ENCODE data around the gene ZNF668. TPM values are rescaled to one million over a fixed set of nuclear protein-coding genes. Genes with fewer than 3 reads are reported as not detected.

Gene ZNF668
- total and polyA plus RNA-seq, 2 donors: 4.3 to 7.1 TPM

GRCh38 chr16:31090540-31090939, 16.5 kb upstream of the ZNF668 start:
- H3K4me1 ChIP-seq (ENCODE audit: control insufficient read depth in 2 of 2, insufficient read depth in 2 of 2, low read length in 2 of 2): peaks cover 10 to 15% of the 10 kb centered on the region in 2 donors
- no peak overlapping the region for H3K4me3 ChIP-seq (ENCODE audit: low read length in 2 of 2)
- peaks cover 36 to 42% of the 10 kb centered on the region in 2 donors for H3K36me3 ChIP-seq (ENCODE audit: control insufficient read depth in 2 of 2, insufficient read depth in 2 of 2, low read length in 1 of 2)
- 98% methylated on average over 2 of the region's 2 CpGs for WGBS
- no peaks in the 10 kb centered on the region for H3K27me3 ChIP-seq (ENCODE audit: control insufficient read depth in 2 of 2, insufficient read depth in 1 of 2, low read length in 1 of 2)
- peaks cover 0 to 4% of the 10 kb centered on the region in 2 donors for H3K9me3 ChIP-seq (ENCODE audit: control insufficient read depth in 2 of 2, insufficient read depth in 1 of 2, low read length in 1 of 2)
- H3K27ac ChIP-seq (ENCODE audit: low read depth in 1 of 2, low read length in 1 of 2): no peak overlapping the region
- no peak for DNase-seq (ENCODE audit: low read depth in 6 of 9, low spot score in 9 of 9)

- H3K4me1 ChIP-seq (ENCODE audit: control insufficient read depth in 2 of 2, insufficient read depth in 2 of 2, low read length in 2 of 2): peaks cover 10% of the 10 kb centered on the region in 2 donors
- H3K27me3 ChIP-seq (ENCODE audit: control insufficient read depth in 2 of 2, insufficient read depth in 1 of 2, low read length in 1 of 2): no peaks in the 10 kb centered on the region
- no peak for DNase-seq (ENCODE audit: low read depth in 6 of 9, low spot score in 9 of 9)
- no peaks in the 10 kb centered on the region for H3K9me3 ChIP-seq (ENCODE audit: control insufficient read depth in 2 of 2, insufficient read depth in 1 of 2, low read length in 1 of 2)
- no peak overlapping the region for H3K4me3 ChIP-seq (ENCODE audit: low read length in 2 of 2)
- H3K36me3 ChIP-seq (ENCODE audit: control insufficient read depth in 2 of 2, insufficient read depth in 2 of 2, low read length in 1 of 2): peaks cover 38 to 53% of the 10 kb centered on the region in 2 donors
- no peak overlapping the region for H3K27ac ChIP-seq (ENCODE audit: low read depth in 1 of 2, low read length in 1 of 2)
- 90% methylated on average over 8 of the region's 8 CpGs for WGBS
These were observed 15.2 kb upstream of the ZNF668 start for GRCh38 chr16:31089199-31089598.

GRCh38 chr16:31088459-31089183, 14.6 kb upstream of the ZNF668 start, which contains the start of gene PRSS53:
PRSS53 (minus strand) TSS chr16:31088943; CDS start chr16:31088809, 134 bp downstream.
- WGBS: 97% methylated on average over 15 of the region's 15 CpGs
- H3K4me3 ChIP-seq (ENCODE audit: low read length in 2 of 2): no peak within 1 kb of the TSS
- peaks cover 38 to 59% of the 10 kb centered on the region in 2 donors for H3K36me3 ChIP-seq (ENCODE audit: control insufficient read depth in 2 of 2, insufficient read depth in 2 of 2, low read length in 1 of 2)
- H3K27me3 ChIP-seq (ENCODE audit: control insufficient read depth in 2 of 2, insufficient read depth in 1 of 2, low read length in 1 of 2): no peaks in the 10 kb centered on the region
- H3K9me3 ChIP-seq (ENCODE audit: control insufficient read depth in 2 of 2, insufficient read depth in 1 of 2, low read length in 1 of 2): no peaks in the 10 kb centered on the region
- peaks cover 4 to 5% of the 10 kb centered on the region in 2 donors for H3K4me1 ChIP-seq (ENCODE audit: control insufficient read depth in 2 of 2, insufficient read depth in 2 of 2, low read length in 2 of 2)
- no peak for DNase-seq (ENCODE audit: low read depth in 6 of 9, low spot score in 9 of 9)
- no peak within 1 kb of the TSS for H3K27ac ChIP-seq (ENCODE audit: low read depth in 1 of 2, low read length in 1 of 2)

GRCh38 chr16:31087971-31088370, 13.9 kb upstream of the ZNF668 start:
- H3K4me3 ChIP-seq (ENCODE audit: low read length in 2 of 2): no peak overlapping the region
- no peaks in the 10 kb centered on the region for H3K27me3 ChIP-seq (ENCODE audit: control insufficient read depth in 2 of 2, insufficient read depth in 1 of 2, low read length in 1 of 2)
- H3K4me1 ChIP-seq (ENCODE audit: control insufficient read depth in 2 of 2, insufficient read depth in 2 of 2, low read length in 2 of 2): no peaks in the 10 kb centered on the region
- DNase-seq (ENCODE audit: low read depth in 6 of 9, low spot score in 9 of 9): no peak
- H3K27ac ChIP-seq (ENCODE audit: low read depth in 1 of 2, low read length in 1 of 2): no peak overlapping the region
- no peaks in the 10 kb centered on the region for H3K9me3 ChIP-seq (ENCODE audit: control insufficient read depth in 2 of 2, insufficient read depth in 1 of 2, low read length in 1 of 2)
- WGBS: 99% methylated on average over 5 of the region's 5 CpGs
- peaks cover 38 to 63% of the 10 kb centered on the region in 2 donors for H3K36me3 ChIP-seq (ENCODE audit: control insufficient read depth in 2 of 2, insufficient read depth in 2 of 2, low read length in 1 of 2)

GRCh38 chr16:31087481-31087880, 13.4 kb upstream of the ZNF668 start:
- Histone ChIP-seq H3K27ac (ENCODE audit: low read depth in 1 of 2, low read length in 1 of 2) (no peak overlapping the region), H3K4me3 (ENCODE audit: low read length in 2 of 2) (no peak overlapping the region), H3K27me3 (ENCODE audit: control insufficient read depth in 2 of 2, insufficient read depth in 1 of 2, low read length in 1 of 2) (no peaks in the 10 kb centered on the region), H3K4me1 (ENCODE audit: control insufficient read depth in 2 of 2, insufficient read depth in 2 of 2, low read length in 2 of 2) (no peaks in the 10 kb centered on the region), H3K9me3 (ENCODE audit: control insufficient read depth in 2 of 2, insufficient read depth in 1 of 2, low read length in 1 of 2) (no peaks in the 10 kb centered on the region), H3K36me3 (ENCODE audit: control insufficient read depth in 2 of 2, insufficient read depth in 2 of 2, low read length in 1 of 2) (peaks cover 43 to 61% of the 10 kb centered on the region in 2 donors)
- no peak for DNase-seq (ENCODE audit: low read depth in 6 of 9, low spot score in 9 of 9)
- WGBS: 97% methylated on average over 8 of the region's 8 CpGs

GRCh38 chr16:31086629-31086906, 12.5 kb upstream of the ZNF668 start:
- Histone ChIP-seq H3K4me3 (ENCODE audit: low read length in 2 of 2) (no peak overlapping the region), H3K27ac (ENCODE audit: low read depth in 1 of 2, low read length in 1 of 2) (no peak overlapping the region), H3K27me3 (ENCODE audit: control insufficient read depth in 2 of 2, insufficient read depth in 1 of 2, low read length in 1 of 2) (no peaks in the 10 kb centered on the region), H3K4me1 (ENCODE audit: control insufficient read depth in 2 of 2, insufficient read depth in 2 of 2, low read length in 2 of 2) (no peaks in the 10 kb centered on the region), H3K9me3 (ENCODE audit: control insufficient read depth in 2 of 2, insufficient read depth in 1 of 2, low read length in 1 of 2) (no peaks in the 10 kb centered on the region), H3K36me3 (ENCODE audit: control insufficient read depth in 2 of 2, insufficient read depth in 2 of 2, low read length in 1 of 2) (peaks cover 49 to 66% of the 10 kb centered on the region in 2 donors)
- WGBS: 94% methylated on average over 6 of the region's 6 CpGs
- DNase-seq (ENCODE audit: low read depth in 6 of 9, low spot score in 9 of 9): no peak

- H3K27me3 ChIP-seq (ENCODE audit: control insufficient read depth in 2 of 2, insufficient read depth in 1 of 2, low read length in 1 of 2): no peaks in the 10 kb centered on the region
- H3K4me1 ChIP-seq (ENCODE audit: control insufficient read depth in 2 of 2, insufficient read depth in 2 of 2, low read length in 2 of 2): no peaks in the 10 kb centered on the region
- H3K4me3 ChIP-seq (ENCODE audit: low read length in 2 of 2): no peak overlapping the region
- peaks cover 49 to 69% of the 10 kb centered on the region in 2 donors for H3K36me3 ChIP-seq (ENCODE audit: control insufficient read depth in 2 of 2, insufficient read depth in 2 of 2, low read length in 1 of 2)
- no peak overlapping the region for H3K27ac ChIP-seq (ENCODE audit: low read depth in 1 of 2, low read length in 1 of 2)
- H3K9me3 ChIP-seq (ENCODE audit: control insufficient read depth in 2 of 2, insufficient read depth in 1 of 2, low read length in 1 of 2): no peaks in the 10 kb centered on the region
- DNase-seq (ENCODE audit: low read depth in 6 of 9, low spot score in 9 of 9): no peak
- WGBS: 97% methylated on average over 18 of the region's 18 CpGs
These were observed 12.0 kb upstream of the ZNF668 start for GRCh38 chr16:31085873-31086628.

- H3K27ac ChIP-seq (ENCODE audit: low read depth in 1 of 2, low read length in 1 of 2): no peak overlapping the region
- no peaks in the 10 kb centered on the region for H3K9me3 ChIP-seq (ENCODE audit: control insufficient read depth in 2 of 2, insufficient read depth in 1 of 2, low read length in 1 of 2)
- peaks cover 50 to 69% of the 10 kb centered on the region in 2 donors for H3K36me3 ChIP-seq (ENCODE audit: control insufficient read depth in 2 of 2, insufficient read depth in 2 of 2, low read length in 1 of 2)
- WGBS: 95% methylated on average over 8 of the region's 8 CpGs
- no peaks in the 10 kb centered on the region for H3K27me3 ChIP-seq (ENCODE audit: control insufficient read depth in 2 of 2, insufficient read depth in 1 of 2, low read length in 1 of 2)
- no peaks in the 10 kb centered on the region for H3K4me1 ChIP-seq (ENCODE audit: control insufficient read depth in 2 of 2, insufficient read depth in 2 of 2, low read length in 2 of 2)
- DNase-seq (ENCODE audit: low read depth in 6 of 9, low spot score in 9 of 9): no peak
- H3K4me3 ChIP-seq (ENCODE audit: low read length in 2 of 2): no peak overlapping the region
These were observed 11.4 kb upstream of the ZNF668 start for GRCh38 chr16:31085411-31085810.

- 97% methylated on average over 16 of the region's 16 CpGs for WGBS
- peaks cover 50 to 75% of the 10 kb centered on the region in 2 donors for H3K36me3 ChIP-seq (ENCODE audit: control insufficient read depth in 2 of 2, insufficient read depth in 2 of 2, low read length in 1 of 2)
- no peaks in the 10 kb centered on the region for H3K4me1 ChIP-seq (ENCODE audit: control insufficient read depth in 2 of 2, insufficient read depth in 2 of 2, low read length in 2 of 2)
- H3K27ac ChIP-seq (ENCODE audit: low read depth in 1 of 2, low read length in 1 of 2): no peak overlapping the region
- H3K9me3 ChIP-seq (ENCODE audit: control insufficient read depth in 2 of 2, insufficient read depth in 1 of 2, low read length in 1 of 2): no peaks in the 10 kb centered on the region
- no peak for DNase-seq (ENCODE audit: low read depth in 6 of 9, low spot score in 9 of 9)
- H3K4me3 ChIP-seq (ENCODE audit: low read length in 2 of 2): no peak overlapping the region
- H3K27me3 ChIP-seq (ENCODE audit: control insufficient read depth in 2 of 2, insufficient read depth in 1 of 2, low read length in 1 of 2): no peaks in the 10 kb centered on the region
These were observed 10.7 kb upstream of the ZNF668 start for GRCh38 chr16:31084584-31085302.
